ENCODE results near the gene MAP3K5.

DNA sequence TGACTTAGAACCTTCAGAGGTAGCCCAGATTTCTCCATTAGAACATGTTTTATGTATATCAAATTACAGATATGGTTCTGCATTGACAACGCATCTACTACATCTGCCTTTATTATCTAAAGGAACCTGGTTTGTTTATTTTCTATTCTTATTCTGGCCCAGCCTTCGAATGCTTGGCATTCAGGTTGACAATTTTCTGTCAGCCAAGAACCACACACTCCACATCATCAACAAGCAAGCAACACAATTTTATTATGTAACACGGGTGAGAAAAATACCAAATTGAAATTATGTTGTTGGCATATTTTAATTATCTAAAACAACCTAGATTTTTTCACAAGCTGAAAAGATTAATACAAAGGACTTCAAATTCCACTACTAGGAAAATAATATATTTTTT lies 14.6 kb downstream of the MAP3K5 start:
- TF ChIP-seq, protein P1, sequence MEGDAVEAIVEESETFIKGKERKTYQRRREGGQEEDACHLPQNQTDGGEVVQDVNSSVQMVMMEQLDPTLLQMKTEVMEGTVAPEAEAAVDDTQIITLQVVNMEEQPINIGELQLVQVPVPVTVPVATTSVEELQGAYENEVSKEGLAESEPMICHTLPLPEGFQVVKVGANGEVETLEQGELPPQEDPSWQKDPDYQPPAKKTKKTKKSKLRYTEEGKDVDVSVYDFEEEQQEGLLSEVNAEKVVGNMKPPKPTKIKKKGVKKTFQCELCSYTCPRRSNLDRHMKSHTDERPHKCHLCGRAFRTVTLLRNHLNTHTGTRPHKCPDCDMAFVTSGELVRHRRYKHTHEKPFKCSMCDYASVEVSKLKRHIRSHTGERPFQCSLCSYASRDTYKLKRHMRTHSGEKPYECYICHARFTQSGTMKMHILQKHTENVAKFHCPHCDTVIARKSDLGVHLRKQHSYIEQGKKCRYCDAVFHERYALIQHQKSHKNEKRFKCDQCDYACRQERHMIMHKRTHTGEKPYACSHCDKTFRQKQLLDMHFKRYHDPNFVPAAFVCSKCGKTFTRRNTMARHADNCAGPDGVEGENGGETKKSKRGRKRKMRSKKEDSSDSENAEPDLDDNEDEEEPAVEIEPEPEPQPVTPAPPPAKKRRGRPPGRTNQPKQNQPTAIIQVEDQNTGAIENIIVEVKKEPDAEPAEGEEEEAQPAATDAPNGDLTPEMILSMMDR (IDR thresholded peaks at IDR 0.05; ENCODE audit: insufficient read depth, low read length, poor library complexity, severe bottlenecking), result no peak
- no peak for TF ChIP-seq EZH2phosphoT487 (conservative IDR thresholded peaks at IDR 0.05; ENCODE audit: low read length)
